WERI-Rb-1 (cell line): Measurements from ENCODE around the gene PLAC9.

Source experiments
- DNase-seq: peaks from one replicate; pipeline ENCODE4 v3.0.0-alpha.2; 2020
- H3K27ac ChIP-seq: fragments of 250-450 bp; sonication (Bioruptor Pico); 2 replicates; pipeline ENCODE4 v1.5.1; 2020; ENCODE audit warnings: mild to moderate bottlenecking, moderate library complexity
- H3K27me3 ChIP-seq: fragments of 250-450 bp; sonication (Bioruptor Pico); 2 replicates; pipeline ENCODE4 v1.5.1; 2021; ENCODE audit warnings: mild to moderate bottlenecking, low read depth, moderate library complexity; ENCODE audit not compliant: insufficient read depth, severe bottlenecking
- H3K36me3 ChIP-seq: fragments of 250-450 bp; sonication (Bioruptor Pico); 2 replicates; pipeline ENCODE4 v1.5.1; 2020; ENCODE audit warnings: mild to moderate bottlenecking, moderate library complexity
- H3K4me3 ChIP-seq: 2 replicates; pipeline ENCODE4 v1.5.1; 2011; ENCODE audit warnings: low read depth, mild to moderate bottlenecking, control low read depth, low read length
- H3K9me3 ChIP-seq: fragments of 250-450 bp; sonication (Bioruptor Pico); 2 replicates; pipeline ENCODE4 v1.5.1; 2021; ENCODE audit warnings: mild to moderate bottlenecking, moderate library complexity; ENCODE audit not compliant: severe bottlenecking
- TF ChIP-seq, protein P1 (sequence below): IDR thresholded peaks from 2 replicates; pipeline ENCODE4 v1.5.1; 2011; ENCODE audit warnings: low read depth, mild to moderate bottlenecking, control low read depth, inconsistent platforms, low read length

PLAC9 gene

DNA sequence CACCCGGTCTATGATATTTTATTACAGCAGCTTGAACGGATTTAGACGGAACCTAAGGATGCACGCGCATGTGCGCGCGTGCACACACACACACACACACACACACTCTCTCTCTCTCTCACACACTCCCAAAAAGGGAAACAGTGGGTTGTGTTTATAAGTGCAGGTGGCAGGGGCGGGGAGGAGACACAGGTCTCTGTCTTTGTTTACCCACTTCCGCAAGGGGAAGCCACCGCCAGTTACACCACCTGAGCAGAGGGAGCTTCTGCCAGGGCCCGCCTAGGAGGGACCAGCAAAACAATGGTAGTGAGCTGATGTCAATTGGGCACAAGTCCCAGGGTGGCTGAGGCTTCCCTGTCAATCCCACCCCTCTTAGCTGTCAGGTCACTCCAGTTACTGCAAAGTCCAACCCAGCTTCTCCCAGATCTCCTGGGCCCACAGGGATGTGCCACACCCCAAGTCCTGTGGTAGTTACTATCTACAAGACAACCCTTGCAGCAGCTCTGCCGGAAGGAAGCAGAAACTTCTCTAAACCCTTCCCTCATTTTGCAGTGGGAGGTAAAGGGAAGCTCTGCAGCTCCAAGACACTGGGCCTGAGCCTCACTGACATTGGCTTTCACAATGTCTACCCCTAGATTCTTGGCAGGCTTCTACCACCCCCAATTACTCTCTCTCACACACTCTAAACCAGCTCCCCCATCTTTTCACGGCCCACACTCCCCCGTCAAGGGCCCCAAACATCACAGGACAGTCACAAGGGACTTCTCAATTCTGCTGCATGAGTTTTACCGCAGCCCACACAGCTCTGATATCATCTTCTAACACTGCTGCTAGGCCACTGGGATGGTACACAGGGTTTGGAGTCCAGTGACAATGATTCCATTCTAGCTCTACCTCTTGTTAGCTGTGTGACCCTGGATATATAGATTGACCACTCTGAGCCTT lies 55.2 kb downstream of the PLAC9 start:
- H3K27ac ChIP-seq: no peak overlapping the region

DNA sequence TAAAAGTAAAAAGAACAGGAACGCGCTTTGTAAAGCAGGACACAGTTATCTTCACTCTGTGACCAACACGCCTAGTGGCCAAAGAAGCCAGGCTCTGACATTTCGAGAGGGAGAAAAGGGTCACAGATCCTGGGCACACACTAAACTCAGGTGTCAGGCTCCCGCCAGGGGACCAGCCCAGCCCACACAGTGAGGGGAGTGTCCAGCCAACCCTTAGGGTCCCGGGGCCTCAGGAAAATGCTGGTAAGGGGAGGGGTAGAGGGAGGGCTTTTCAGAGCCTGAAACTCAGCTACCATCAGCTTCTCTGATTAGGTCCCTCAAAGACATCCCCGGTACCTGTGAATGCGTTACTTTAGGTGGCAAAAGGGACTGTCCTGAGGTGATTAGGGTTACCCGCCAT lies 56.2 kb downstream of the PLAC9 start:
- TF ChIP-seq, protein P1, sequence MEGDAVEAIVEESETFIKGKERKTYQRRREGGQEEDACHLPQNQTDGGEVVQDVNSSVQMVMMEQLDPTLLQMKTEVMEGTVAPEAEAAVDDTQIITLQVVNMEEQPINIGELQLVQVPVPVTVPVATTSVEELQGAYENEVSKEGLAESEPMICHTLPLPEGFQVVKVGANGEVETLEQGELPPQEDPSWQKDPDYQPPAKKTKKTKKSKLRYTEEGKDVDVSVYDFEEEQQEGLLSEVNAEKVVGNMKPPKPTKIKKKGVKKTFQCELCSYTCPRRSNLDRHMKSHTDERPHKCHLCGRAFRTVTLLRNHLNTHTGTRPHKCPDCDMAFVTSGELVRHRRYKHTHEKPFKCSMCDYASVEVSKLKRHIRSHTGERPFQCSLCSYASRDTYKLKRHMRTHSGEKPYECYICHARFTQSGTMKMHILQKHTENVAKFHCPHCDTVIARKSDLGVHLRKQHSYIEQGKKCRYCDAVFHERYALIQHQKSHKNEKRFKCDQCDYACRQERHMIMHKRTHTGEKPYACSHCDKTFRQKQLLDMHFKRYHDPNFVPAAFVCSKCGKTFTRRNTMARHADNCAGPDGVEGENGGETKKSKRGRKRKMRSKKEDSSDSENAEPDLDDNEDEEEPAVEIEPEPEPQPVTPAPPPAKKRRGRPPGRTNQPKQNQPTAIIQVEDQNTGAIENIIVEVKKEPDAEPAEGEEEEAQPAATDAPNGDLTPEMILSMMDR: no peak
- H3K27ac ChIP-seq: no peak overlapping the region
- no peaks in the 10 kb centered on the region; the same call in 1 of the 2 replicates for H3K36me3 ChIP-seq
- H3K27me3 ChIP-seq: no peaks in the 10 kb centered on the region
- H3K9me3 ChIP-seq: no peaks in the 10 kb centered on the region
- DNase-seq: no peak
- no peak overlapping the region for H3K4me3 ChIP-seq

More for the DNA sequence above, 55.2 kb downstream of the PLAC9 start:
- DNase-seq: no peak
- no peaks in the 10 kb centered on the region for H3K27me3 ChIP-seq
- H3K9me3 ChIP-seq: no peaks in the 10 kb centered on the region
- H3K4me3 ChIP-seq: no peak overlapping the region
- TF ChIP-seq, protein P1: no peak
- no peaks in the 10 kb centered on the region; the same call in 1 of the 2 replicates for H3K36me3 ChIP-seq

DNA sequence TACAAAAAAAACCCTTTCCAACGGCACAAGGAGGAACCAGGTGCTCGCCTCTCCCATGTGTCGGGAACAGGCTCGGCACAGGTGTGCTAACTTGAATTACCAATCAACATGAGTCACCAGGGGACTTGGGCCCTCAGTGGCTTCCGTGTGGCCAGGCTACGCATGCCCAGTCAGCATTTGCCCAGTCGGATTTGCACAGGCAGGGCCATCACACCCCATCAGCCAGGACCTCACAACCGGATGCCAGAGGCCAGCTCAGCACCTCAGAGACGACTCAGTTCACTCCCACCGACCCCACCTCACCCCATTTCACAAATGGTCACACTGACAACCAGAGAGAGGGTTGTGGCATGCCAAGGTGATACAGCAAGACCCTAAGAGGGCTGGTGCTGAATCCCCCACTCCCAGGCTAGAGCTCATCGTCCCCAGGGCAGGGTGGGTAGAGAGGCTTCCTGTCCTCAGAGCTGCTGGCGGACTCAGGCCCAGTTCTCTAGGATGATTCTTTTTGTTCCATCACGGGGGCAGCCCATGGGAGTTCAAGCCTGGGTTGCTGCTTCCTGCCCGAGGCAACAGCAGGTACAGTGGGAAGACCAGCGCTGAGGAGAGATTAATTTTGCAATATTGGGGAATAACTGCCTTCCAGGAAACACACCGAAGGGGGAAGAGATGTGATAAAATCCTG lies 59.2 kb downstream of the PLAC9 start:
- H3K27ac ChIP-seq: no peak overlapping the region
- no peaks in the 10 kb centered on the region; the same call in none of the 2 replicates for H3K36me3 ChIP-seq
- no peaks in the 10 kb centered on the region for H3K9me3 ChIP-seq
- H3K4me3 ChIP-seq: no peak overlapping the region
- no peaks in the 10 kb centered on the region for H3K27me3 ChIP-seq
- no peak for DNase-seq
- TF ChIP-seq, protein P1: no peak

DNA sequence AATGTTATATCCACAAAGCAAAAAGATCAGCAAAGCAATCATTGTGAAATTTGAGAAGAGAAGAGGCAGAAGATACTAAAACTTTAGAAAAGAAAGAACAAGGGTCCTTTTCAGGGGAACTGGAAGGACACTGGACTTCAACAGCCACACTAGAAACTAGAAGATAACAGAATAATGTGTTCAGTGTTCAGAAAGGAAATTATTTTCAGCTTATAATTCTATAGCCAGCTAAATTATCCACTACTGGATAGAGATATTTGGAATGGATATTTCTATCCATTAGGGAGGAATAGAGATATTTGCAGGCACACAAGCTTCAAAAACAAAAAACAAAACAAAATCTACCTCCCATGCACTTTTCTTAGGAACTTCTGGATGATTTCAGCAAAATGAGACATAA lies 60.0 kb downstream of the PLAC9 start:
- Histone ChIP-seq H3K36me3 (no peaks in the 10 kb centered on the region; the same call in none of the 2 replicates), H3K27me3 (no peaks in the 10 kb centered on the region), H3K4me3 (no peak overlapping the region), H3K27ac (no peak overlapping the region), H3K9me3 (no peaks in the 10 kb centered on the region)
- TF ChIP-seq, protein P1: no peak
- no peak for DNase-seq

DNA sequence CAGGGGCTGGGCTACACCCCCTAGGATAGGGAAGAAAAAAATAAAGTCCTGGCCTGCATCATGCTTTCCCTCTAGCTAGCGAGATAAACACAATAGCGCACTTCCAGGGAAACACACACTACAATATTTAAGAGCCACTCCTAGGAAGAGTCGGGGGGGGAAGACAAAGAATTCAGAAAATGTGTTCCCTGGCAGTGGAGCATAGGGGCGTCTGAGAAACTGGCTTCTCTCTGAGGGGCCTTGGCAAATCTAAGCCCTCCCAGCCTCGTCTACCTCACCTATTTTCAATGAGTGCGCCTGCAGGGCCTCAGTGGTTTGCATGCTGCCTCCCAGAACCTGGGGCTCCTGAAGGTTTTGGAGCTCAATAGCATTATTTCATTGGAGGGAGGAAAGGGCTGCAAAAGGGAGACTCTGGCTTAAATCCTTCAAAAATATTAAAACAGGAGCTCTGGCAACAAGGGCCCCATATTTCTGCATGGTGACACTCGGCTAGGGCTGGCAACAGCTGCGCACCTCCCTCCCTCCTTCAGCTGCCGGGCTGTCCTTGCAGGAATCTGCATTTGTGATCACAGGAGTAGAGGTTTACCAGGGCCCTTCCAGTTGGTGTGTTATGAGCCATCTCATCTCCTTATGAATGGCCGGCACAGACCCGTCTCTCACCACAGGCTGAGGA lies 62.0 kb downstream of the PLAC9 start:
- Histone ChIP-seq H3K4me3 (no peak overlapping the region), H3K27ac (no peak overlapping the region), H3K27me3 (no peaks in the 10 kb centered on the region), H3K36me3 (no peaks in the 10 kb centered on the region; the same call in none of the 2 replicates), H3K9me3 (no peaks in the 10 kb centered on the region)
- DNase-seq: no peak
- TF ChIP-seq, protein P1: no peak
